ENCODE results near the gene ITFG1. TPM values are rescaled to one million over a fixed set of nuclear protein-coding genes. Genes with fewer than 3 reads are reported as not detected.
"Not testable (repeated sequence)": the region's sequence is repeated elsewhere in the genome, so short reads cannot be mapped to it uniquely, and the experiment has no call there.

Gene ITFG1
- total RNA-seq, 1 donor = 32.5 TPM

- H3K4me3 ChIP-seq (ENCODE audit: low read length) = peak overlapping the region; percentile 93
- H3K4me1 ChIP-seq (ENCODE audit: insufficient read depth, low read length) = peaks cover 32% of the 10 kb centered on the region
- H3K27me3 ChIP-seq (ENCODE audit: insufficient read depth, low read length) = no peaks in the 10 kb centered on the region
- no peaks in the 10 kb centered on the region for H3K9me3 ChIP-seq (ENCODE audit: low read depth, low read length)
Observed at GRCh38 chr16:47461598-47462266, 869 bp upstream of the ITFG1 start.

GRCh38 chr16:47460359-47460710 is 528 bp downstream of the ITFG1 start:
- Histone ChIP-seq H3K9me3 (ENCODE audit: low read depth, low read length) (no peaks in the 10 kb centered on the region), H3K4me3 (ENCODE audit: low read length) (peak overlapping the region; percentile 93), H3K27me3 (ENCODE audit: insufficient read depth, low read length) (no peaks in the 10 kb centered on the region), H3K4me1 (ENCODE audit: insufficient read depth, low read length) (peaks cover 32% of the 10 kb centered on the region)

- Histone ChIP-seq H3K4me1 (ENCODE audit: insufficient read depth, low read length) (peaks cover 30% of the 10 kb centered on the region), H3K9me3 (ENCODE audit: low read depth, low read length) (no peaks in the 10 kb centered on the region), H3K27me3 (ENCODE audit: insufficient read depth, low read length) (no peaks in the 10 kb centered on the region), H3K4me3 (ENCODE audit: low read length) (no peak overlapping the region)
Observed at GRCh38 chr16:47459603-47460002, 1.3 kb downstream of the ITFG1 start.

- H3K4me1 ChIP-seq (ENCODE audit: insufficient read depth, low read length) = peaks cover 23% of the 10 kb centered on the region
Observed at GRCh38 chr16:47458331-47458730, 2.5 kb downstream of the ITFG1 start.

GRCh38 chr16:47449788-47450187 is 11.1 kb downstream of the ITFG1 start:
- no peaks in the 10 kb centered on the region for H3K4me1 ChIP-seq (ENCODE audit: insufficient read depth, low read length)
- H3K4me3 ChIP-seq (ENCODE audit: low read length) = no peak overlapping the region
- H3K27me3 ChIP-seq (ENCODE audit: insufficient read depth, low read length) = no peaks in the 10 kb centered on the region
- no peaks in the 10 kb centered on the region for H3K9me3 ChIP-seq (ENCODE audit: low read depth, low read length)

More at GRCh38 chr16:47458331-47458730, 2.5 kb downstream of the ITFG1 start:
- no peaks in the 10 kb centered on the region for H3K27me3 ChIP-seq (ENCODE audit: insufficient read depth, low read length)
- H3K4me3 ChIP-seq (ENCODE audit: low read length) = no peak overlapping the region
- H3K9me3 ChIP-seq (ENCODE audit: low read depth, low read length) = no peaks in the 10 kb centered on the region

GRCh38 chr16:47448830-47449575 is 11.9 kb downstream of the ITFG1 start:
- no peaks in the 10 kb centered on the region for H3K27me3 ChIP-seq (ENCODE audit: insufficient read depth, low read length)
- H3K4me3 ChIP-seq (ENCODE audit: low read length) = no peak overlapping the region
- H3K9me3 ChIP-seq (ENCODE audit: low read depth, low read length) = no peaks in the 10 kb centered on the region
- H3K4me1 ChIP-seq (ENCODE audit: insufficient read depth, low read length) = no peaks in the 10 kb centered on the region

- Histone ChIP-seq H3K9me3 (ENCODE audit: low read depth, low read length) (no peaks in the 10 kb centered on the region), H3K4me1 (ENCODE audit: insufficient read depth, low read length) (no peaks in the 10 kb centered on the region), H3K4me3 (ENCODE audit: low read length) (no peak overlapping the region), H3K27me3 (ENCODE audit: insufficient read depth, low read length) (no peaks in the 10 kb centered on the region)
Observed at GRCh38 chr16:47446431-47446830, 14.4 kb downstream of the ITFG1 start.

- not testable (repeated sequence) for H3K27me3 ChIP-seq (ENCODE audit: insufficient read depth, low read length); H3K9me3 ChIP-seq (ENCODE audit: low read depth, low read length); H3K4me1 ChIP-seq (ENCODE audit: insufficient read depth, low read length); H3K4me3 ChIP-seq (ENCODE audit: low read length)
Observed at GRCh38 chr16:47442884-47443283, 18.0 kb downstream of the ITFG1 start.

- H3K27me3 ChIP-seq (ENCODE audit: insufficient read depth, low read length); H3K4me1 ChIP-seq (ENCODE audit: insufficient read depth, low read length); H3K9me3 ChIP-seq (ENCODE audit: low read depth, low read length); H3K4me3 ChIP-seq (ENCODE audit: low read length): not testable (repeated sequence)
Observed at GRCh38 chr16:47440066-47440465, 20.8 kb downstream of the ITFG1 start.

- H3K9me3 ChIP-seq (ENCODE audit: low read depth, low read length); H3K27me3 ChIP-seq (ENCODE audit: insufficient read depth, low read length); H3K4me1 ChIP-seq (ENCODE audit: insufficient read depth, low read length); H3K4me3 ChIP-seq (ENCODE audit: low read length): not testable (repeated sequence)
Observed at GRCh38 chr16:47434274-47434673, 26.6 kb downstream of the ITFG1 start.

GRCh38 chr16:47431960-47432359 is 28.9 kb downstream of the ITFG1 start:
- Histone ChIP-seq H3K27me3 (ENCODE audit: insufficient read depth, low read length) (no peaks in the 10 kb centered on the region), H3K4me3 (ENCODE audit: low read length) (no peak overlapping the region), H3K9me3 (ENCODE audit: low read depth, low read length) (no peaks in the 10 kb centered on the region), H3K4me1 (ENCODE audit: insufficient read depth, low read length) (no peaks in the 10 kb centered on the region)

- no peak overlapping the region for H3K4me3 ChIP-seq (ENCODE audit: low read length)
- no peaks in the 10 kb centered on the region for H3K4me1 ChIP-seq (ENCODE audit: insufficient read depth, low read length)
- H3K9me3 ChIP-seq (ENCODE audit: low read depth, low read length) = no peaks in the 10 kb centered on the region
- H3K27me3 ChIP-seq (ENCODE audit: insufficient read depth, low read length) = no peaks in the 10 kb centered on the region
Observed at GRCh38 chr16:47426806-47427205, 34.1 kb downstream of the ITFG1 start.

- Histone ChIP-seq H3K27me3 (ENCODE audit: insufficient read depth, low read length) (no peaks in the 10 kb centered on the region), H3K4me3 (ENCODE audit: low read length) (no peak overlapping the region), H3K9me3 (ENCODE audit: low read depth, low read length) (no peaks in the 10 kb centered on the region), H3K4me1 (ENCODE audit: insufficient read depth, low read length) (no peaks in the 10 kb centered on the region)
Observed at GRCh38 chr16:47424846-47425245, 36.0 kb downstream of the ITFG1 start.

GRCh38 chr16:47416869-47417268 is 44.0 kb downstream of the ITFG1 start:
- no peaks in the 10 kb centered on the region for H3K27me3 ChIP-seq (ENCODE audit: insufficient read depth, low read length)
- no peaks in the 10 kb centered on the region for H3K9me3 ChIP-seq (ENCODE audit: low read depth, low read length)
- H3K4me3 ChIP-seq (ENCODE audit: low read length) = no peak overlapping the region
- H3K4me1 ChIP-seq (ENCODE audit: insufficient read depth, low read length) = no peaks in the 10 kb centered on the region

- Histone ChIP-seq H3K4me1 (ENCODE audit: insufficient read depth, low read length) (no peaks in the 10 kb centered on the region), H3K4me3 (ENCODE audit: low read length) (no peak overlapping the region), H3K9me3 (ENCODE audit: low read depth, low read length) (no peaks in the 10 kb centered on the region), H3K27me3 (ENCODE audit: insufficient read depth, low read length) (no peaks in the 10 kb centered on the region)
Observed at GRCh38 chr16:47413041-47413440, 47.8 kb downstream of the ITFG1 start.

GRCh38 chr16:47408491-47408890 is 52.4 kb downstream of the ITFG1 start:
- no peaks in the 10 kb centered on the region for H3K4me1 ChIP-seq (ENCODE audit: insufficient read depth, low read length)
- no peaks in the 10 kb centered on the region for H3K9me3 ChIP-seq (ENCODE audit: low read depth, low read length)
- no peak overlapping the region for H3K4me3 ChIP-seq (ENCODE audit: low read length)
- no peaks in the 10 kb centered on the region for H3K27me3 ChIP-seq (ENCODE audit: insufficient read depth, low read length)
